ENCODE results near the gene CYP27B1.

GRCh38 chr12:57739387-57739786 is 27.5 kb downstream of the CYP27B1 start:
- TF ChIP-seq POLR2A (IDR thresholded peaks at IDR 0.05; ENCODE audit: low read depth, low read length) = no peak
- TF ChIP-seq CTCF (IDR thresholded peaks at IDR 0.05; ENCODE audit: extremely low read depth in 1 of 2, insufficient read depth in 1 of 2, low read depth in 1 of 2, low read length in 2 of 2) = no peak
- TF ChIP-seq MAX (IDR thresholded peaks at IDR 0.05; ENCODE audit: insufficient read depth, insufficient read length) = no peak
- no peak for TF ChIP-seq POLR2AphosphoS5 (IDR thresholded peaks at IDR 0.05; ENCODE audit: insufficient read depth, low read depth, low read length)

All from endothelial cell of umbilical vein (primary cell).